ENCODE results near the gene MSI2. TPM values are rescaled to one million over a fixed set of nuclear protein-coding genes. Genes with fewer than 3 reads are reported as not detected.

The MSI2 gene
- total RNA-seq, 4 donors from 2014 or later, result 14.9 to 24.4 (median 19.8) TPM

GRCh38 chr17:57666201-57666870, 410.0 kb downstream of the MSI2 start:
- DNase-seq (ENCODE audit: low spot score) (no peak), ATAC-seq (ENCODE audit: low FRiP score) (no peak)
- TF ChIP-seq CTCF (IDR thresholded peaks at IDR 0.05), result no peak

- no peak for ATAC-seq (ENCODE audit: low FRiP score)
- DNase-seq (ENCODE audit: low spot score), result no peak
- TF ChIP-seq CTCF (IDR thresholded peaks at IDR 0.05), result no peak
Observed at GRCh38 chr17:57666946-57667345, 410.6 kb downstream of the MSI2 start.

GRCh38 chr17:57667461-57667923, 411.2 kb downstream of the MSI2 start:
- DNase-seq (ENCODE audit: low spot score) (no peak), ATAC-seq (ENCODE audit: low FRiP score) (no peak)
- no peak for TF ChIP-seq CTCF (IDR thresholded peaks at IDR 0.05)

GRCh38 chr17:57668332-57668731, 412.0 kb downstream of the MSI2 start:
- no peak for ATAC-seq (ENCODE audit: low FRiP score)
- TF ChIP-seq CTCF (IDR thresholded peaks at IDR 0.05), result no peak
- DNase-seq (ENCODE audit: low spot score), result no peak

GRCh38 chr17:57669671-57670529, 413.6 kb downstream of the MSI2 start:
- no peak for TF ChIP-seq CTCF (IDR thresholded peaks at IDR 0.05)
- no peak for ATAC-seq (ENCODE audit: low FRiP score)
- DNase-seq (ENCODE audit: low spot score), result no peak

GRCh38 chr17:57670769-57671569, 414.6 kb downstream of the MSI2 start:
- ATAC-seq (ENCODE audit: low FRiP score) (no peak), DNase-seq (ENCODE audit: low spot score) (no peak)
- no peak for TF ChIP-seq CTCF (IDR thresholded peaks at IDR 0.05)
